Erythroblast (primary cell): ENCODE data around the gene SERPINB1.

Experiments
- GATA1 ChIP-seq: IDR thresholded peaks from 2 replicates; pipeline ENCODE4 v1.6.1; 2011; ENCODE audit warnings: low read depth, mild to moderate bottlenecking, control low read depth, low read length, moderate library complexity
- POLR2A ChIP-seq: IDR thresholded peaks from 2 replicates; pipeline ENCODE4 v1.6.1; 2011; ENCODE audit warnings: mild to moderate bottlenecking, low read length

- TF ChIP-seq POLR2A = no peak
- TF ChIP-seq GATA1 = no peak
Measured at GRCh38 chr6:2830183-2830582, 11.5 kb downstream of the SERPINB1 start.
